ENCODE measurements around the gene SRRM1.
A peak's percentile ranks its signal among the peaks of the same experiment; 100 is the strongest.
"Not testable (repeated sequence)": the region's sequence is repeated elsewhere in the genome, so short reads cannot be mapped to it uniquely, and the experiment has no call there.

SRRM1 gene

DNA sequence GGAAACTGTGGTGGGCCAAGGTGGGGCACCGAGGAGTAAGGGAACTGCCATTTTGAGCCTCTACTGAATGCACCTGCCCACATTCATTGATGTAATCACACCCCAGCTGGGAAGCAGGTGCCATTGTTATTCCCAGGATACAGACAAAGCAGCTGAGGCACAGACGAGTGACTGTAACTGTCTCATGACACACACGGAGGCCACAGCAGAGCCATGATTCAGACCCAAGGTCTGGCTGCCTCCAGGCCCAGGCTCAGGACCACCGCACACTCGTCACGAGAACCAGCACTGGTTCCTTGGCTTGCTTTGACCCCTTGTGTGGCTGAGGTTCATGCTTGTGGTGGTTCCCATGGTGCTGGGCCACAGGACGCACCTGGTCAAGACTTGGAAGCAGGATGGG, 56.5 kb downstream of the SRRM1 start:
- Histone ChIP-seq H4K20me1 (ENCODE audit: insufficient read depth) (no peaks in the 10 kb centered on the region), H3K4me2 (no peak overlapping the region), H3K79me2 (ENCODE audit: insufficient read depth, low read depth) (no peaks in the 10 kb centered on the region), H3K4me1 (ENCODE audit: low read depth, poor library complexity, severe bottlenecking) (peaks cover 48% of the 10 kb centered on the region), H3K9ac (no peak overlapping the region), H3K27me3 (ENCODE audit: insufficient read depth, low read depth) (no peaks in the 10 kb centered on the region), H3K27ac (no peak overlapping the region), H3K4me3 (IDR thresholded peaks at IDR 0.05; ENCODE audit: insufficient read depth, low read depth, low read length) (no peak overlapping the region), H3K36me3 (ENCODE audit: insufficient read depth) (no peaks in the 10 kb centered on the region), H2AFZ (ENCODE audit: low read depth) (no peak overlapping the region)
- TF ChIP-seq CTCF (conservative IDR thresholded peaks at IDR 0.05; ENCODE audit: low read depth, low read length): no peak

DNA sequence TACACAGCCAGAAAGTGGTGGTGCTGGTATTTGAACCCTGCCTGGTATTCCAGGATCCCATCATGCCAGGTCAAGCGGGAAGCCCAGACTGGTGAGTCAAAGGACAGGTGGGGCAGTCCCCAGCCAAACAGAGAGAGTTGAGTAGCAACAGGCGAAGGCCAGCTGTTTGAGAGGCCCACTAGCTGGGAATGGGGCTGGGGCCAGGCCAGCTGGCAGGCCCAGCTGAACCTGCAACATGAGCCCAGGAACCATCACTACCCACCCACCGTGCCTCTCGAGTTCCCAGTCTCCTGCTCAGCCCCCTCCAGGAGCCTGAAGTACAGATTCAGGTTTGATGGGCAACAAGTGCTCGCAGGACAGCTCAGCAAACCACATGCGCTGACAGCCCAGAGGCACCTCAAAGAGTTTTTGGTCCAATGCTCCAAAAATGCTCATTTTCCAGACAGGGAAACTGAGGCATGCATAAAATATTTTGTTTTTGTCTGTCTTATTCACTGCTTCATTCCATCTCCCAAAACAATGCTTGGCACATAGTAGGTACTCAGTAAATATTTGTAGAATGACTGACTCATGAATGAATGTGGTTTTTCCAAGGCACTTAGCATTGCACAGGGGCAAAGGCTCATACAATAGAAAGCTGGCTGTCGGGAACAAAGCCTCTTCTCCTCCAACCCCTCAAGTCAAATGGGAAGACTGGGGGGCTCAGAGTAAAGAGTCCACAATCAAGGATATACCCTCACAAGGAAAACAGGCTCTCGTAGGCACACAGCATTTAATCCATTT, 59.6 kb downstream of the SRRM1 start:
- Histone ChIP-seq H3K27me3 (ENCODE audit: insufficient read depth, low read depth) (no peaks in the 10 kb centered on the region), H3K4me1 (ENCODE audit: low read depth, poor library complexity, severe bottlenecking) (peaks cover 44% of the 10 kb centered on the region), H3K4me2 (no peak overlapping the region), H3K9ac (no peak overlapping the region), H3K27ac (no peak overlapping the region), H3K4me3 (IDR thresholded peaks at IDR 0.05; ENCODE audit: insufficient read depth, low read depth, low read length) (no peak overlapping the region), H3K36me3 (ENCODE audit: insufficient read depth) (no peaks in the 10 kb centered on the region), H4K20me1 (ENCODE audit: insufficient read depth) (no peaks in the 10 kb centered on the region), H3K79me2 (ENCODE audit: insufficient read depth, low read depth) (no peaks in the 10 kb centered on the region), H2AFZ (ENCODE audit: low read depth) (no peak overlapping the region)
- TF ChIP-seq CTCF (conservative IDR thresholded peaks at IDR 0.05; ENCODE audit: low read depth, low read length): no peak

- Histone ChIP-seq H3K4me3 (IDR thresholded peaks at IDR 0.05; ENCODE audit: insufficient read depth, low read depth, low read length) (no peak overlapping the region), H3K79me2 (ENCODE audit: insufficient read depth, low read depth) (no peaks in the 10 kb centered on the region), H3K4me1 (ENCODE audit: low read depth, poor library complexity, severe bottlenecking) (peaks cover 52% of the 10 kb centered on the region), H3K9ac (peak overlapping the region; percentile 62; the same call in 1 of the 2 replicates), H2AFZ (ENCODE audit: low read depth) (peak overlapping the region; percentile 60), H3K27ac (peak overlapping the region; percentile 92), H3K27me3 (ENCODE audit: insufficient read depth, low read depth) (no peaks in the 10 kb centered on the region), H3K36me3 (ENCODE audit: insufficient read depth) (no peaks in the 10 kb centered on the region), H4K20me1 (ENCODE audit: insufficient read depth) (no peaks in the 10 kb centered on the region), H3K4me2 (peak overlapping the region; percentile 67)
- TF ChIP-seq CTCF (conservative IDR thresholded peaks at IDR 0.05; ENCODE audit: low read depth, low read length): no peak
Measured at GRCh38 chr1:24704411-24705259, 61.5 kb downstream of the SRRM1 start.

- Histone ChIP-seq H3K27me3 (ENCODE audit: insufficient read depth, low read depth) (no peaks in the 10 kb centered on the region), H3K36me3 (ENCODE audit: insufficient read depth) (no peaks in the 10 kb centered on the region), H3K79me2 (ENCODE audit: insufficient read depth, low read depth) (no peaks in the 10 kb centered on the region), H2AFZ (ENCODE audit: low read depth) (peak overlapping the region; percentile 48), H3K4me3 (IDR thresholded peaks at IDR 0.05; ENCODE audit: insufficient read depth, low read depth, low read length) (peak overlapping the region; percentile 77), H3K9ac (peak overlapping the region; percentile 63), H4K20me1 (ENCODE audit: insufficient read depth) (no peaks in the 10 kb centered on the region), H3K4me2 (peak overlapping the region; percentile 67), H3K27ac (peak overlapping the region; percentile 92), H3K4me1 (ENCODE audit: low read depth, poor library complexity, severe bottlenecking) (peaks cover 60% of the 10 kb centered on the region)
- no peak for TF ChIP-seq CTCF (conservative IDR thresholded peaks at IDR 0.05; ENCODE audit: low read depth, low read length)
Measured at GRCh38 chr1:24705260-24706073, 62.4 kb downstream of the SRRM1 start.

- H3K4me2 ChIP-seq: peak overlapping the region; percentile 67
- H4K20me1 ChIP-seq (ENCODE audit: insufficient read depth); H3K79me2 ChIP-seq (ENCODE audit: insufficient read depth, low read depth); H3K36me3 ChIP-seq (ENCODE audit: insufficient read depth); H3K27me3 ChIP-seq (ENCODE audit: insufficient read depth, low read depth): not testable (repeated sequence)
- H3K4me3 ChIP-seq (IDR thresholded peaks at IDR 0.05; ENCODE audit: insufficient read depth, low read depth, low read length): peak overlapping the region; percentile 77
- H3K4me1 ChIP-seq (ENCODE audit: low read depth, poor library complexity, severe bottlenecking): peaks cover 60% of the 10 kb centered on the region
- H3K9ac ChIP-seq: peak overlapping the region; percentile 63
- peak overlapping the region; percentile 48 for H2AFZ ChIP-seq (ENCODE audit: low read depth)
- peak overlapping the region; percentile 92 for H3K27ac ChIP-seq
Measured at GRCh38 chr1:24706074-24706389, 62.9 kb downstream of the SRRM1 start.
